ENCODE measurements around the gene HRH2.

- TF ChIP-seq ZKSCAN1 (IDR thresholded peaks at IDR 0.05; ENCODE audit: low read depth, low read length): no peak
- no peak for TF ChIP-seq ZNF121 (CRISPR knock-in tag; conservative IDR thresholded peaks at IDR 0.05)
Observed at GRCh38 chr5:175691761-175692160, 33.9 kb downstream of the HRH2 start.
